Kidney (tissue), 11 donors: Measurements from ENCODE around the gene ZDHHC11. TPM values are rescaled to one million over a fixed set of nuclear protein-coding genes. Genes with fewer than 3 reads are reported as not detected.
"Not testable (repeated sequence)": the region's sequence is repeated elsewhere in the genome, so short reads cannot be mapped to it uniquely, and the experiment has no call there.

Source experiments
- DNase-seq, 5 donors: peaks; one replicate each; pipeline ENCODE4 v3.0.0-alpha.2; 2013 to 2020
- FAIRE-seq: peaks from 2 replicates; lab custom pipeline; 2012; peaks lifted over from hg19 to GRCh38; lab: Jason Lieb, UNC
- H3K27ac ChIP-seq, 2 donors: one replicate each; pipeline ENCODE4 v1.7.0; 2013; ENCODE audit warnings: low read depth in 2 of 2, low read length in 2 of 2, inconsistent platforms in 1 of 2
- H3K27me3 ChIP-seq: one replicate; pipeline ENCODE4 v1.7.1; 2013; ENCODE audit warnings: low read length, inconsistent platforms; ENCODE audit not compliant: control insufficient read depth, insufficient read depth
- H3K36me3 ChIP-seq, 3 donors: one replicate each; pipeline versions ENCODE4 v1.7.0 to v1.7.1; 2013; ENCODE audit warnings: low read length in 3 of 3, control low read depth in 1 of 3, inconsistent platforms in 1 of 3; ENCODE audit not compliant: insufficient read depth in 3 of 3, control insufficient read depth in 2 of 3
- H3K4me1 ChIP-seq, 3 donors: one replicate each; pipeline versions ENCODE4 v1.7.0 to v1.7.1; 2013; ENCODE audit warnings: low read length in 3 of 3, inconsistent platforms in 1 of 3, low read depth in 1 of 3; ENCODE audit not compliant: control insufficient read depth in 2 of 3, insufficient read depth in 2 of 3
- H3K4me3 ChIP-seq, 3 donors: one replicate each; pipeline versions ENCODE4 v1.7.0 to v1.8.1; 2013; ENCODE audit warnings: low read length in 3 of 3, control low read depth in 1 of 3, inconsistent platforms in 1 of 3
- H3K9ac ChIP-seq, 3 donors: one replicate each; pipeline versions ENCODE4 v1.7.0 to v1.7.1; 2013; ENCODE audit warnings: low read length in 3 of 3, control low read depth in 1 of 3, inconsistent platforms in 1 of 3
- H3K9me3 ChIP-seq, 3 donors: one replicate each; pipeline versions ENCODE4 v1.7.0 to v1.7.1; 2013; ENCODE audit warnings: low read length in 3 of 3, control low read depth in 1 of 3, inconsistent platforms in 1 of 3; ENCODE audit not compliant: control insufficient read depth in 2 of 3, insufficient read depth in 1 of 3
- intact Hi-C: fragments of 100-400 bp; cut with DNase I; formaldehyde crosslinking; loops from one replicate; pipeline ENCODE4 v1.11.1; 2022
- polyA plus RNA-seq: library from polyadenylated mRNA; stranded (reverse); fragments of 350-450 nt; fragmentation: Illumina TruSeq; extraction: RNeasy Lipid Tissue Mini Kit (QIAGEN cat#74804); gene quantifications from one replicate; pipeline ENCODE4 v1.2.3, GENCODE V29; 2014; ENCODE audit warnings: low read depth, low replicate concordance; ENCODE audit not compliant: insufficient read depth
- total RNA-seq: library from RNA; stranded (reverse); fragmentation: NEBNext Ultra II Directional; extraction: Animal tissue kit (Norgen Biotek cat#: 25700); gene quantifications from one replicate; pipeline ENCODE4 v1.2.1, GENCODE V29; 2021
- donor health status: control.
- donor health status: control.
- donor health status: DM: yes; HTN: yes; CAD: no.
- donor health status: Normal renal cell carcinoma (clear cell type).

ZDHHC11 gene
- total and polyA plus RNA-seq, 2 donors from 2014 or later, result 1.6 to 10.1 TPM

DNA sequence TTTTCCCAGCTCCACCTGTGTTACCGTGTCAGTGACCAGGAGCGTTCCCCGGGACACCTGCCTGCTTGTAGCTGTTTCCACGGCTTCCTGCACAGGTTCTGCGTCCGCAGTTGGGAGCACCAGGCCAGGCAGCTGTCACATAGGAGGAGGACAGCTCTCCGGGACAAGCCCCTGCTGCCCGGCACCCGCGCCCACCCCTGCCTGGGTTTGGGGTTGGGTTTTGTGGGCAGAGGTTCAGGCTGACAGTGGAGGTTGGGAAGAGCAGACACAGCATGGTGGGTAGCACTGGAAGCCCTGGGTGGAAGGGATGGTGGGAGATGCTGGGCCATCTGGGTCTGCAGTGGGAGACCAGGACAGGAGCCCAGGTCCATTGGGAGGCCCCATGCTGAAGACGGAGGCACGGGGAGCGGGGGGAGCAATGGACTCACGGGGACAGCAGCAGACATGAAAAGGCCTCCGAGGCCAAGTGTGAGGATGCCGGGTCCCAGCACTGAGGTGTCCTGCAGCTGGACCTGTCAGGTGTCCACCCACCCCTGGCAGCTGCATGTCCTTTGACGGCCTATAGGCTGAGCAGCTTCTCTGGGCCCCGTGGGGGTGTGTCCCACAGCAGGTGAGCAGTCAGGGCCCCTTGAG, 63.4 kb downstream of the ZDHHC11 start:
- peak in 1 of 5 donors; percentile 69 for DNase-seq
- H3K9ac ChIP-seq, intact Hi-C loops, H3K4me3 ChIP-seq, H3K9me3 ChIP-seq, H3K27ac ChIP-seq, H3K4me1 ChIP-seq, H3K27me3 ChIP-seq, H3K36me3 ChIP-seq, FAIRE-seq: not testable (repeated sequence)

DNA sequence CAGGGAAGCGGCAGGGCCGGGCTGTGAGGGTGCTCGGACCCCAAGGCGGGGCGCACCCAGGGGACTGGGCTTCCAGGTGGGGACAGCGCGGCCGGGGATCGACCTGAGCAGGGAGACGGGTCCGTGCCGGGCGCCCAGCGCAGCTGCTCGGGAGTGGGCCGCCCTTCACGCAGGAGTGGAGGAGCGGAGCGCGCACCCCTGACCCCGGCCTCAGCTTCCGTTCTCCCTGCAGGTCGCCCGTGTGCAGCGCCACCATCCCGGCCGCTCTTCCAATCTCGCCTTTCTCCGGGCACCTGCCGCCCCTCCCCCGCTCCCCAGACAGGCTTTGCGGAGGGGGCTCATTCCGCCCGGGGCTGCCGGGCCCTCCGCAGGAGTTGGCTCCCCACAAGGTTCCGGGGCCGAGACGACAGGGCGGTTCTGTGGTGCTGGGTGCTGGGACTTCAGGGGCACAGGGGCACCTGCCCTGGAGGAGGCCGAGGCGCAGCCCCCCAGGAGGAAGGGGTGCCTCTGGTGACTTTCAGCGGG, 65.5 kb downstream of the ZDHHC11 start:
- FAIRE-seq, H3K9ac ChIP-seq, H3K36me3 ChIP-seq, H3K4me1 ChIP-seq, H3K4me3 ChIP-seq, H3K27me3 ChIP-seq, intact Hi-C loops, H3K27ac ChIP-seq, H3K9me3 ChIP-seq: not testable (repeated sequence)
- peak in 3 of 5 donors; percentile 19 to 85 (median 33) for DNase-seq

DNA sequence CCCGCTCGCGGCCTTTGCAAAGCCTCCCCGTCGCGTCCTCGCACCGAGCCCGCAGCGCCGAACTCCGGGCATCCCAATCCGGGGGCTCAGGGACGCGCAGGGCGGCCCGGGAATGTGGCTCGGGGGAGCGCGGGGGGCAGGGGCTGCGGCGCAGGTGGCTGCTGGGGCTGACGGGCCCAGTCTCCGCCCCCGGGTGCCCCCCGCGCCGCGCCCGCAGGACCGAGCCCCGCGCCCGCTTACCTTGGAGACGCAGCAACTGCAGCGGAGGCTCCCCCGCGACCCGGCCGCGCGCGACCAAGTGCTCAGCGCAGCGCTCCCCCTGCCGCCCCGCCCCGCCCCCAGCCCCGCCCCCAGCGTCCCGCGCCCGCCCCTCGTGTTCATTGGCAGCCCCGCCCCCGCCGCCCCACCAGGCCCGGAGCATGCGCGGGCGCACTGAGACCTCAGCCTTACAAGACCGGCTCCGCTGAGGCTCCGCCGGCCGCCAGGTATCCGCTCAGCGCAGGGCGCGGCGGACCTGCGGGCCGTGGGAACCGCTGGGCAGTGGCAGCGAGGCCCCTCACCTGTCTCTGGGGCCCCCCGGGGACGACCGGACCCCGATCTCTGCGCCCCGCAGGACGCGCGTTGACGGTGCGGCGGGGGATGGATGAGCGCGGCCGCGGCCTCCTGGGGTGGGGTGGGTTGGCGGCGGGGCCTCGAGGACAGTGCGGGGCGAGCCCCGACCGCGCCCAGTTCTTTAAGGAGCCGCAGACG, 66.2 kb downstream of the ZDHHC11 start, which contains the start of gene ZDHHC11B:
TSS of gene ZDHHC11B (minus strand) at position 302 of the 750 bp plus-strand sequence. CDS start 17,810 bp downstream, outside the sequence.
- FAIRE-seq, H3K4me1 ChIP-seq, H3K27ac ChIP-seq, intact Hi-C loops, H3K9me3 ChIP-seq, H3K36me3 ChIP-seq, H3K27me3 ChIP-seq: not testable (repeated sequence)
- peak; percentile 93 to 98 (median 94) for DNase-seq
- peak within 1 kb of the TSS in 2 of 3 donors; percentile 6 to 43 for H3K4me3 ChIP-seq
- H3K9ac ChIP-seq, result peak within 1 kb of the TSS in 1 of 3 donors; percentile 19

DNA sequence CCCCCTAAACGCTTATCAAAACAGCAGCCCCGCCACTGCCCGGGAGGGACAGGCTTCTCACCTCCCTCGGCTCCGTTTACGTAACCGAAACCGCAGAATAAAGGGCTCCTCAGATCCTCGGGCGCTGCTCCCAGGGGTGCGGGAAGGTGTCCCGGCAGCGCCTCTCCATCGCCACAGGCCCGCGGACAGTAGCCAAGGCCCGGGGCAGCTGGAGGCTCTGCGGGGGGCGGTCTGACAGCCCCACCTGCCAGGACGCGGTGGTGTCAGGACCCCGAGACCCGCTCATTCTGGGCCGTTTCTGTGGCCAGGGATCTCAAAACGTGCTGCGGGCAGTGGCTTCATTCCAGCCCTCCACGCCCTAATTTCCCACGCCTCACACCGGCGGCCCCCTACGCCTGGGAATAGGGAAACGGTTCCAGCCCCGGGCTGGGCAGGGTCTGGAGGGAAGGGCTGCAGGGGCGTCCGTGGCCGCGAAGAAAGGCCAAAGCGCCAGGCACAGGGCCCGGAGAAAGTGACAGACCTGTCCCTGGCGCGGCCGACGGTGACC, 66.8 kb downstream of the ZDHHC11 start:
- H3K27me3 ChIP-seq, H3K4me1 ChIP-seq, H3K9me3 ChIP-seq, FAIRE-seq, H3K27ac ChIP-seq, intact Hi-C loops, H3K36me3 ChIP-seq: not testable (repeated sequence)
- peak overlapping the region in 2 of 3 donors; percentile 6 to 43 for H3K4me3 ChIP-seq
- peak overlapping the region in 1 of 3 donors; percentile 19 for H3K9ac ChIP-seq
- DNase-seq, result peak; percentile 43 to 88 (median 58)

DNA sequence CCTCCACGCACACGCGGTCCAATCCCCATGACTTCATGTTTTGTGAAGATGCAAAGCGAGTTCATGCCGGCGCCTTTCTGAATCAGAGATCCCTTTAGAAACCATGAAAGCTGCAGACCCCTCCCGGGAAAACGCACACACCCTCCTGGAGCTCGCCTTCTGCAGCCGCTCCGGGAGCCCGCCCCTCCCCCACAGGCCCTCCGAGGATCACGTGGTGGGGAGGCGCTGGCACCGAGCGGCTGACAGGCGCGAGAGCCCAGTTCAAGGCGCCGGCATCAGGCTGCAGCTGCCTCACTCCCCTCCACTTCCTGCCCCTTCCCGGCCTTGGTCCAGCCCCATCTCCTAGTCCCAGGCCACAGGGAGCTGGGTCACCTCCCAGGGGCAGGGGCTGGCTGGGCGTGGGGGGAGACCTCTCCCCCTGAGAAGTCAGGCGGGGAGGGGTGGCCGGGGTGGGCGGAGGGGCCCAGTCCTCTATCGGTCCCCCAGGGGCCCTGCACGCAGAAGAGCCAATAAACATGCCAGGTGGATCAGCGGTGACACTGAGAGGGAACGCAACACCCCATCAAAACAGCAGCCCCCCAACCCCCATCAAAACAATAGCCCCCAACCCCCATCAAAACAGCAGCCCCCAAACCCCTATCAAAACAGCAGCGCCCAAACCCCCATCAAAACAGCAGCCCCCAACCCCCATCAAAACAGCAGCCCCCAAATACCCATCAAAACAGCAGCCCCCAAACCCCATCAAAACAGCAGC, 67.6 kb downstream of the ZDHHC11 start:
- FAIRE-seq, H3K4me3 ChIP-seq, H3K27me3 ChIP-seq, intact Hi-C loops, H3K9me3 ChIP-seq, H3K4me1 ChIP-seq, H3K27ac ChIP-seq, H3K9ac ChIP-seq, H3K36me3 ChIP-seq: not testable (repeated sequence)
- peak in 1 of 5 donors; percentile 94 for DNase-seq

DNA sequence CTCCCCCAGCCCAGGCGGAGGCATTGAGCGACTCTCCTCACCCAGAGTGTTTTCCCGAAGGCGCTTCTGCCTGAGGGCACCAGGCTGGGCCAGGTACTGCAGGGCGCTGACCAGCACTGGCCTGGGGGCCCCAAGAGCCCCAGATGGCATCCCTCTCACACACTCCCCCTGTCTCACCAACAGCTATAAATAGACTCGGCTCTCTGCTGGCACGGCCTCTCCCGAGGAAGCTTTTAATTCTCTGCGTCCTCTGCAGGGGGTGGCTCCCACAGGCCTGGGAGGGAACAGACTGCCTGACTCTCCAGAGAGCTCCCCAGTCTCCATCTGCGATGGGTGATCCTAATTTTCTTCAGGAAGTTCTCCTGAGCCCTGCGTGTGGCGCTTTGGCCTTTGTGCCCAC, 68.4 kb downstream of the ZDHHC11 start:
- H3K9ac ChIP-seq, H3K27ac ChIP-seq, H3K4me3 ChIP-seq, H3K36me3 ChIP-seq, intact Hi-C loops, DNase-seq, FAIRE-seq, H3K4me1 ChIP-seq, H3K27me3 ChIP-seq, H3K9me3 ChIP-seq: not testable (repeated sequence)

DNA sequence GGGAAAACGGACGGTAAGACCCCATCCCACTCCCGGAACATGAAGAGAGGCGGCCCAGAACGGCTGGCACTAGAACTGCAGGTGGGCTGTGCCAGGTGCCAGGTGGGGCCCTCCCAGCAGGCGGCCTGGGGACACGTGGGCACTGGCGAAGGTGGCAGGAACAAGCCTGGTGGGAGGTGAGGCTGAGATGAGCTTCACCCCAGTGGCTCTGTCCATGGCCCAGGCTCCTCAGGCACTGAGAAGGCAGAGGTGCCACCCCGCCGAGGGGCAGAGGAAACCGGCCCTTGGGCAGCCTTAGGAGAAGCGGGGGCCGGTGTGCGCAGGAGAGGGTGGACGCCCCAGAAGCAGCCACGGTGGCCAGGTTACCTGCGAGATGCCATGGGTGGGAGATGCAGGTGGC, 70.2 kb downstream of the ZDHHC11 start:
- peak in 2 of 5 donors; percentile 31 to 83 for DNase-seq
- H3K36me3 ChIP-seq, H3K4me3 ChIP-seq, H3K9ac ChIP-seq, intact Hi-C loops, FAIRE-seq, H3K4me1 ChIP-seq, H3K27me3 ChIP-seq, H3K9me3 ChIP-seq, H3K27ac ChIP-seq: not testable (repeated sequence)
